H1 (cell line): ENCODE results near the gene NTN1. TPM values are rescaled to one million over a fixed set of nuclear protein-coding genes. Genes with fewer than 3 reads are reported as not detected.
"Not testable (repeated sequence)": the region's sequence is repeated elsewhere in the genome, so short reads cannot be mapped to it uniquely, and the experiment has no call there.

Experiments
- CTCF ChIA-PET: fragments of 300-600 bp; sonication (Branson Sonifier 250); formaldehyde crosslinking; loops from one replicate; lab custom pipeline; 2021; ENCODE audit not compliant: partially characterized antibody; lab: Charles Lee
- POLR2A ChIA-PET: fragments of 300-600 bp; sonication (Branson Sonifier 250); formaldehyde crosslinking; loops from one replicate; lab custom pipeline; 2021; ENCODE audit warnings: inconsistent platforms; ENCODE audit not compliant: partially characterized antibody; lab: Charles Lee
- DNase-seq, 2 experiments: peaks; one replicate each; pipeline versions ENCODE4 v3.0.0 to v3.0.0-alpha.2; 2010 to 2022; ENCODE audit warnings: low spot score in 2 of 2, low read depth in 1 of 2, mixed read lengths in 1 of 2
- FAIRE-seq: peaks from 2 replicates; lab custom pipeline; 2011; peaks lifted over from hg19 to GRCh38; lab: Jason Lieb, UNC
- H2AFZ ChIP-seq: 2 replicates; pipeline ENCODE4 v1.8.1; 2012; ENCODE audit warnings: low read length, inconsistent platforms
- H2AK5ac ChIP-seq: 2 replicates; pipeline ENCODE4 v1.6.1; 2013; ENCODE audit warnings: low read depth, low read length
- H2BK120ac ChIP-seq: replicated peaks from 2 replicates; pipeline ENCODE3; 2013; ENCODE audit warnings: low read depth, low read length, inconsistent platforms
- H2BK12ac ChIP-seq: 2 replicates; pipeline ENCODE4 v1.6.1; 2013; ENCODE audit warnings: low read depth, low read length
- H2BK15ac ChIP-seq: 2 replicates; pipeline ENCODE4 v1.6.1; 2013; ENCODE audit warnings: low read length
- H2BK20ac ChIP-seq: 2 replicates; pipeline ENCODE4 v1.6.1; 2013; ENCODE audit warnings: low read length
- H2BK5ac ChIP-seq: 2 replicates; pipeline ENCODE4 v1.6.1; 2013; ENCODE audit warnings: low read depth, low read length
- H3K14ac ChIP-seq: 2 replicates; pipeline ENCODE4 v1.6.1; 2013; ENCODE audit warnings: inconsistent platforms; ENCODE audit not compliant: insufficient read length
- H3K18ac ChIP-seq: 2 replicates; pipeline ENCODE4 v1.6.1; 2013; ENCODE audit warnings: low read length; ENCODE audit errors: extremely low read depth
- H3K23ac ChIP-seq: 2 replicates; pipeline ENCODE4 v1.6.1; 2013; ENCODE audit warnings: inconsistent platforms; ENCODE audit not compliant: insufficient read length
- H3K23me2 ChIP-seq: 2 replicates; pipeline ENCODE4 v1.6.1; 2013; ENCODE audit warnings: low read depth, low read length
- H3K27ac ChIP-seq: 2 replicates; pipeline ENCODE4 v1.6.1; 2011; ENCODE audit warnings: low read depth, low read length, inconsistent platforms
- H3K27me3 ChIP-seq, 4 experiments: replicated peaks in 1 of 4; 1 replicate in 1 of 4; 2 replicates in 3 of 4; pipeline versions ENCODE4 v1.6.1 to v1.8.1; 2011 to 2013; ENCODE audit warnings: low read length in 3 of 4, mild to moderate bottlenecking in 3 of 4, inconsistent platforms in 2 of 4, mixed read lengths in 2 of 4, moderate library complexity in 1 of 4; ENCODE audit not compliant: control insufficient read depth in 3 of 4, insufficient read depth in 3 of 4; ENCODE audit errors: extremely low read depth in 1 of 4
- H3K36me3 ChIP-seq, 4 experiments: 2 replicates each; pipeline versions ENCODE4 v1.6.1 to v1.8.1; 2011 to 2013; ENCODE audit warnings: mild to moderate bottlenecking in 4 of 4, low read length in 3 of 4, moderate library complexity in 2 of 4, control low read depth in 1 of 4, inconsistent platforms in 1 of 4; ENCODE audit not compliant: insufficient read depth in 4 of 4, control insufficient read depth in 2 of 4
- H3K4ac ChIP-seq: replicated peaks from 2 replicates; pipeline ENCODE3; 2013; ENCODE audit warnings: low read length, low read depth, mixed read lengths, inconsistent platforms; ENCODE audit not compliant: insufficient read length
- H3K4me1 ChIP-seq, 4 experiments: replicated peaks in 1 of 4; 1 replicate in 1 of 4; 2 replicates in 3 of 4; pipeline versions ENCODE4 v1.6.1 to v1.8.1; 2011 to 2013; ENCODE audit warnings: low read length in 3 of 4, inconsistent platforms in 2 of 4, mixed read lengths in 1 of 4; ENCODE audit not compliant: insufficient read depth in 4 of 4, control insufficient read depth in 3 of 4
- H3K4me2 ChIP-seq, 2 experiments: 2 replicates each; pipeline versions ENCODE4 v1.6.1 to v1.8.1; 2011 to 2013; ENCODE audit warnings: low read depth in 2 of 2, low read length in 2 of 2, control low read depth in 1 of 2, inconsistent platforms in 1 of 2, mild to moderate bottlenecking in 1 of 2; ENCODE audit not compliant: insufficient read depth in 1 of 2
- H3K4me3 ChIP-seq, 4 experiments: fragments of 200-600, 300-600 bp in 1 of 4; sonication (generic), shearing (Covaris generic), sonication (Bioruptor Twin) in 1 of 4; 2 replicates each; pipeline versions ENCODE4 v1.5.1 to v1.8.1; 2011 to 2016; ENCODE audit warnings: low read length in 4 of 4, low read depth in 3 of 4, control low read depth in 2 of 4, inconsistent platforms in 2 of 4, mild to moderate bottlenecking in 2 of 4, mixed read lengths in 1 of 4, moderate library complexity in 1 of 4; ENCODE audit not compliant: insufficient read depth in 2 of 4; ENCODE audit errors: extremely low read depth in 1 of 4
- H3K56ac ChIP-seq: replicated peaks from 2 replicates; pipeline ENCODE3; 2013; ENCODE audit warnings: low read depth, mild to moderate bottlenecking, mixed read lengths, low read length, inconsistent platforms; ENCODE audit not compliant: insufficient read length
- H3K79me1 ChIP-seq: 2 replicates; pipeline ENCODE4 v1.6.1; 2013; ENCODE audit warnings: low read depth, low read length, control low read depth
- H3K79me2 ChIP-seq, 2 experiments: 2 replicates each; pipeline versions ENCODE4 v1.6.1 to v1.8.1; 2012 to 2013; ENCODE audit warnings: low read length in 2 of 2, mild to moderate bottlenecking in 2 of 2, inconsistent platforms in 1 of 2; ENCODE audit not compliant: insufficient read depth in 2 of 2, control insufficient read depth in 1 of 2
- H3K9ac ChIP-seq, 4 experiments: replicated peaks in 1 of 4; 1 replicate in 1 of 4; 2 replicates in 3 of 4; pipeline versions ENCODE4 v1.6.1 to v1.8.1; 2011 to 2013; ENCODE audit warnings: low read depth in 3 of 4, low read length in 3 of 4, control low read depth in 2 of 4, mild to moderate bottlenecking in 2 of 4, moderate library complexity in 2 of 4, inconsistent platforms in 1 of 4; ENCODE audit errors: extremely low read depth in 1 of 4
- H3K9me3 ChIP-seq, 2 experiments: 2 replicates each; pipeline versions ENCODE4 v1.6.1 to v1.8.1; 2012 to 2013; ENCODE audit warnings: mild to moderate bottlenecking in 2 of 2, moderate library complexity in 2 of 2, control low read depth in 1 of 2, inconsistent platforms in 1 of 2, low read depth in 1 of 2, low read length in 1 of 2, mixed read lengths in 1 of 2; ENCODE audit not compliant: insufficient read depth in 2 of 2
- H4K20me1 ChIP-seq, 2 experiments: replicated peaks in 1 of 2; 2 replicates each; pipeline versions ENCODE3 to v1.8.1; 2011 to 2013; ENCODE audit warnings: inconsistent platforms in 2 of 2, low read length in 2 of 2, mild to moderate bottlenecking in 1 of 2; ENCODE audit not compliant: insufficient read depth in 2 of 2, control insufficient read depth in 1 of 2
- H4K5ac ChIP-seq: 2 replicates; pipeline ENCODE4 v1.6.1; 2013; ENCODE audit warnings: low read length, low read depth, mixed read lengths, inconsistent platforms; ENCODE audit not compliant: insufficient read length
- H4K8ac ChIP-seq: 2 replicates; pipeline ENCODE4 v1.8.0; 2013; ENCODE audit warnings: mild to moderate bottlenecking, moderate library complexity, low read length, inconsistent platforms; ENCODE audit not compliant: insufficient read depth; ENCODE audit errors: extremely low read depth
- H4K91ac ChIP-seq: replicated peaks from 2 replicates; pipeline ENCODE3; 2013; ENCODE audit warnings: low read length, mixed read lengths, inconsistent platforms; ENCODE audit not compliant: insufficient read length
- WGBS, 2 experiments: shearing (Covaris generic) in 1 of 2; methylation state at CpG; one replicate each; pipeline versions ENCODE4 v1.1.6 to v1.1.7; 2013 to 2015; ENCODE audit warnings: low lambda C conversion rate in 2 of 2, mixed read lengths in 2 of 2, inconsistent platforms in 1 of 2, low coverage in 1 of 2, missing lambda C conversion rate in 1 of 2; ENCODE audit not compliant: insufficient replicate concordance in 2 of 2, insufficient coverage in 1 of 2, insufficient read length in 1 of 2; ENCODE audit errors: extremely low coverage in 1 of 2, missing lambda C conversion rate in 1 of 2; 5-methylcytosine and 5-hydroxymethylcytosine counted together
- polyA plus RNA-seq, 7 experiments: library from polyadenylated mRNA; depleted of rRNA in 3 of 7; stranded (reverse) in 5 of 7; unstranded in 2 of 7; fragments of >200 nt in 5 of 7; fragments of 200-250 nt in 2 of 7; gene quantifications; 1 replicate in 5 of 7; 2 replicates in 1 of 7; 4 replicates in 1 of 7; pipeline versions ENCODE4 v1.2.1 to v1.2.3, GENCODE V29; 2011 to 2013; ENCODE audit warnings: missing spikeins in 2 of 7, mixed read lengths in 2 of 7
- total RNA-seq: library from RNA; stranded (reverse); fragmentation: NEBNext Ultra II Directional; extraction: Animal tissue kit (Norgen Biotek cat#: 25700); gene quantifications from 2 replicates; pipeline ENCODE4 v1.2.1, GENCODE V29; 2021

NTN1 gene
- total and polyA plus RNA-seq, 2 of the 8 experiments (the other 6 are each of a cell fraction or from before 2014, with no cell fraction given) = 2.0 to 2.3 TPM

DNA sequence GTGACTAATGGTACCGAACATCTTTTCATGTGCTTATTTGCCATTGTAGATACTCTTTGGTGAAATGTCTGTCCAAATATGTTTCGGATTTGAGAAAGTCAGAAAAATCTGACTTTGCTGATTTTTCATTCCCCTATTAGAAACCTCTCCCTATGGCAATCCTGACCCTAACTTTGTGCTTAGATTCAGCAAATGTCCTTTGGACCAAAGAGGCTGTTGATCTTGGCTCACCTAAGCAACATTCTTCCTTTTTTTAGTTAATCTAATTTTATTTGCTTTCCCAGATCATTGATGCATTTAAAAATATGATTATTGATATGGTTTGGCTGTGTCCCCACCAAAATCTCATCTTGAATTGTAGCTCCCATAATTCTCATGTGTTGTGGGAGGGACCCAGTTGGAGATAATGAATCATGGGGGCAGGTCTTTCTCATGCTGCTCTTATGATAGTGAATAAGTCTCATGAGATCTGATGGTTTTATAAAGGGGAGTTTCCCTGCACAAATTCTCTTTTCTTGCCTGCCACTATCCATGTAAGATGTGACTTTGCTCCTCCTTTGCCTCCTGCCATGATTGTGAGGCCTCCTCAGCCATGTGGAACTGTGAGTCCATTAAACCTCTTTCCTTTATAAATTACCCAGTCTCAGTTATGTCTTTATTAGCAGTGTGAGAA is 32.9 kb upstream of the NTN1 start:
- H3K4me2 ChIP-seq, H3K56ac ChIP-seq, H3K4me1 ChIP-seq, H3K4me3 ChIP-seq, DNase-seq, H3K27me3 ChIP-seq, H2AFZ ChIP-seq, H3K79me2 ChIP-seq, H3K79me1 ChIP-seq, POLR2A ChIA-PET, H3K23ac ChIP-seq, H4K20me1 ChIP-seq, H4K8ac ChIP-seq, H3K36me3 ChIP-seq, FAIRE-seq, H3K18ac ChIP-seq, H3K9ac ChIP-seq, H4K5ac ChIP-seq, H2BK120ac ChIP-seq, H2BK5ac ChIP-seq, H4K91ac ChIP-seq, H2BK12ac ChIP-seq, H2BK20ac ChIP-seq, H3K4ac ChIP-seq, H3K9me3 ChIP-seq, H3K27ac ChIP-seq, H3K14ac ChIP-seq, H2BK15ac ChIP-seq, H3K23me2 ChIP-seq, H2AK5ac ChIP-seq: not testable (repeated sequence)
- 55% methylated on average over 2 of the region's 2 CpGs; no CpG with 5 or more reads in 1 of the 2 experiments for WGBS, 2 experiments
- CTCF ChIA-PET = interaction anchor here (1.4 kb wide), 1 partner anchor 10 kb away, joined by 3 read pairs; no protein-coding TSS in a partner anchor
